Activated CD4-positive, alpha-beta T cell treated with anti-CD3 and anti-CD28 coated beads, Interleukin-2, Interleukin-6, amounts not matched to agents 100 ng/mL and 50 ng/mL, durations not matched to agents 16 hours and 8 hours (primary cell): ENCODE measurements around the gene PTRH1.
"Not testable (repeated sequence)": the region's sequence is repeated elsewhere in the genome, so short reads cannot be mapped to it uniquely, and the experiment has no call there.

Experiments
- DNase-seq: peaks from one replicate; pipeline ENCODE4 v3.0.0-alpha.2; 2020

Gene PTRH1

GRCh38 chr9:127715470-127716337 is at the start of gene PTRH1, which contains the start of gene TTC16:
PTRH1 (minus strand) TSS chr9:127715663; CDS start chr9:127715639, 24 bp downstream.
TTC16 (plus strand) TSS chr9:127716079; CDS start chr9:127716146, 67 bp downstream.
- peak; percentile 98 for DNase-seq

DNA sequence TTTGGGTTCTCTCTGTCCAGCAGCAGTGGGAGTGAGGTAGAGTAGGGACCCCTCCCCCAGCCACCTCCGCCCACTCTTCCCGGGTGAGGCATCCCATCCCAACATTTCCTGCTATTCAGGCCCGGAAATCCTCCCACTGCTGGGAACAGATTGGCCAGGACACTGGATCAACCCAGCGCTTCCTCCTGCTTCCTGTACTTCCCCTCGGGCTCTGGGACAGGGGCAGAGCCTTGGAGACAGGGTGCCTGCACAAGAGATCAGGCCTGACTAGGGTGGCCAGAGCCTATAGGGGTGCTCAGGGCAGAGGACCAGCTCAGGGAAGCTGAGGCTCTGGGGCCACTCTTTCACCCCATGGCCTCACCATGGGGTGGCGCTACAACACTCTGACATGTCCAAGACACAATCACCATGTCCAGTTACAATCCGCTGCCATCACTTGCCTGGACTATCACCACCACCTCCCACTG is 48.5 kb upstream of the PTRH1 start:
- DNase-seq = peak; percentile 30

DNA sequence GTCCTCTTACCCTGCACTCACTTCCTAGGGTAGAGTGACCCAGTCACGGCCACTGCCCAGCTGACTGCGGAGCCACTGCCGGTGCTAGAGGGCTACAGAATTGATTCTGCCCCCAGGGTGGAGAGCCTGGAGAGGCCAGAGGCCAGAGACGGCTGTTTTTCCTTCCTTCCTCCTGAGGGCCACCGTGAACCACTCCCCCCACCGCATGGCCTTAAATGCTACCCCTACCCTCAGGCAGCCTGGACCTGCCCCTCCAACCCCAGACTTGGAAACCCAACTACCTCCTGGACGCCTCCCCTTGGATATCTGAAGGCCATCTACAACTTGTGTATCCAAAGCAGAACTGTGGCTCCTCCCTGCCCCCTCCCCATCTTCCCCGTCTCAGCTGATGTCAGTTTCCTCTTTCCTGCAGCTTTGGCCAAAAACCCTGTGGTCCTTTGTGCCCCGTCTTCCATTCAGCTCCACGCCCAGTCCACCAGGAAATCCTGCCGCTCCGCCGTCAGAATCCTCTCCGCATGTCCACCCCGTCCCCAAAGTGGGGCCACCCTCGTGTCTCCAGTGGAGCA is 46.7 kb upstream of the PTRH1 start:
- DNase-seq = no peak

DNA sequence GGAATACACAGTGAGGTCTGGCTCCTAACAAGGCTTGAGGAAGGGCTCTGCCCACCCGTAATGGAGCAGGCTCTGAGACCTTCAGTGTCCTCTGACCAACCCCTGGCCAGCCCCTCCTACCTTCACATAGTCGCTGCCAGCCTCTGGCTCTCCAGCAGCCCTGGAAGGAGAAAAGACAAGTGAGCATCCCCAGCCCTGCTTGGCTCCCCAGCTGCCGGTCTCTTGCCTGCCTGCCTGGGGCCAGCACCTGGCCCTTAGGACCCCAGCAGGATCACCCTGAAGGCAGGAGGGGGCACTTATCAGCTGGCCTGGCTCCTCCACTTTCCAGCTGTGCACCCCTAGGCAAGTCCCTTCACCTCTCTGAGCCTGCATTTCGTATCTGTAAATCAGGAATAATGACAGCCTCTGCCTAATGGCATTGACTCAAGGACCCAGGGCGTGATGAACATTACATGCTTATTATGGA is 46.1 kb upstream of the PTRH1 start:
- no peak for DNase-seq

- DNase-seq = no peak
Observed at GRCh38 chr9:127761061-127761460, 45.6 kb upstream of the PTRH1 start.

- no peak for DNase-seq
Observed at GRCh38 chr9:127758843-127759242, 43.4 kb upstream of the PTRH1 start.

DNA sequence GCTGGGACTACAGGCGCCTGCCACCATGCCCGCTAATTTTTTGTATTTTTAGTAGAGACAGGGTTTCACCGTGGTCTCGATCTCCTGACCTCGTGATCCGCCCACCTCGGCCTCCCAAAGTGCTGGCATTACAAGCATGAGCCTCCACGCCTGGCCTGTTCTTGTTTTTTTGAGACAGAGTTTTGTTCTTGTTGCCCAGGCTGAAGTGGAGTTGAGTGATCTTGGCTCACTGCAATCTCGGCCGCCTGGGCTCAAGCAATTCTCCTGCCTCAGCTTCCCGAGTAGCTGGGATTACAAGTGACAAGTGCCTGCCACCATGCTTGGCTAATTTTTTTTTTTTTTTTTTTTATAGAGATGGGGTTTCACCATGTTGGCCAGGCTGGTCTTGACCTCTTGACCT is 41.3 kb upstream of the PTRH1 start:
- not testable (repeated sequence) for DNase-seq

DNA sequence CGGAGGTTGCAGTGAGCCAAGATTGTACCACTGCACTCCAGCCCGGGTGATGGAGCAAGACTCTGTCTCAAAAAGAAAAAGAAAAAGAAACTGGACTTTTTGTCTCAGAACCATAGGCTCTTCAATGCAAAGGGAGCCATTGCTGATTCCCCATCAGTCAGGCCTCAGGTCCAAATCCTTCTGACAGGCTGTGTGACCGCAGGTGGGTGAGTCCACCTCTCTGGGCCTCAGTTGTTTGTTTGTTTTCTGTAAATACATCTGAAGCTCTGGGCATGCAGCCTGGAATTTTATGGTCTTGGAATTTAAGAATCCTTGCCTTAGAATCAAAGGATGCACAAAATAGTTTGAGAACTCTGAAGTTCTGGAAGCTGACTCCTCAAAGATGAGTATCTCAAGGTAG is 40.8 kb upstream of the PTRH1 start:
- no peak for DNase-seq

- no peak for DNase-seq
Observed at GRCh38 chr9:127755061-127756060, 39.9 kb upstream of the PTRH1 start.

DNA sequence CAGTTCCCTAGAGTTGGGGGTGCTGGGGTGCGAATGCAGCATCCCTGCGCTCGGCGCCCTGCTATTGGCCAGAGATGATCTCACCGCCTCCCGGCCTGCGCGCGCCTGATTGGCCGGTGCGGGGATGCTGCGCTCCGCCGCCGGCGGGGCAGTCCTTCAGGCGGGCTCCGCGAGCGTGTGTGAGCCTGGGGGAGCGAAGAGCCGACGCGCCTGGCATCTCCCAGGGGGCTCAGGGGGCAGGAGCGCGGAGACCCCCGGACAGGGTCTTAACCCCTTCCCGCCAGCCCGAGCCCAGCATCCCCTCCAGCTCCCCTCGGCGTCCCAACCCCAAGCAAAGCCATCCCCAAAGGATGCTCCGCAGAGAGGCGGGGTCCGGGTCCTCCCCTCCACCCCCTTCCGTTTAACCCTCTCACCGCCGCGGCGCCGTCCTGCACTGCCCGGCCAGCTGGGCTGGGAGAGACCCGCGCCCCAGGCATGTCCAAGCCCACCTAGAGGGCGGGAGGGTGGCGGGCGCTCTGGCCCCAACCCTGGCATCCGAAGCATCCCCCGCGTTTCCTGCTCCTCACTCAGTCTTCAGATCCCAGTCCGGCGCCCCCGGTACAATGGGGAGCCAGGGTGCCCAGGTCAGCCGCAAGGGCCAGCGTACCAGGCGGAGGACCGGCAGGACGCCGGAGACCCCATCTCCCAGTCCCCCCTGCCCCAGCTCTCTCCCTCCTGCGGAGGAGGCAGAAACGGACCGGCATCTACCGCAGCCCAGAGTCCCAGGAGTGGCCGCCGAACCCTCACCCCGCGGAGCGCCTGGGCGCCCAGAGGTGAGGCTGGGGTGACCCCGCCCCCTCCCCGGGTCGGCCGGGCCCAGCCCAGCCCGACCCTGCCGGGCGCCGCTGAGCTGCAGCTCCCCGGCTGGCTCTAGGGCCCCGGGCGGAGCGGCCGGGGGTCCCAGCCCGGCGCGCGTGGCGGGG is 38.9 kb upstream of the PTRH1 start:
- DNase-seq = no peak

- DNase-seq = no peak
Observed at GRCh38 chr9:127753622-127754021, 38.2 kb upstream of the PTRH1 start.

DNA sequence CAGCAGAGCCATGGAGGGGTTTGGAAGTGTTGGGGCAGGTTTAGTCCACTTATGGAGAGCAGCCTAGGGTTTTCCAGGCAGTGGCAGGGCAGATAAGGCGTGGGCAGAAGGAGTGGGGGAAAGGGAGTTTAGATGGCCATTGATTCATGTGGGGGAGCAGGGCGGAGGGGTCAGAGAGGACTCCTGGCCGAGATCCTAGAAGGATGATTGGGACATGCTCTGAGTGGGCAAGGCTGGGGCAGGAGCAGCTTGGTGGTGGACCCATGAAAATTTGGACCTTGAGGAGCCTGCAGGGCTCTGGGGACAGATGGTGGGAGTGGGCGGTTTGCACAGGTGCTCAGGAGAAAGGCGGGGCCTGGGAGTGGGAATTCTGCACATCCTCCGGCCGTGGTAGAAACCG is 37.7 kb upstream of the PTRH1 start:
- DNase-seq = no peak

- no peak for DNase-seq
Observed at GRCh38 chr9:127751269-127752054, 36.0 kb upstream of the PTRH1 start.

- no peak for DNase-seq
Observed at GRCh38 chr9:127749090-127749787, 33.8 kb upstream of the PTRH1 start.

DNA sequence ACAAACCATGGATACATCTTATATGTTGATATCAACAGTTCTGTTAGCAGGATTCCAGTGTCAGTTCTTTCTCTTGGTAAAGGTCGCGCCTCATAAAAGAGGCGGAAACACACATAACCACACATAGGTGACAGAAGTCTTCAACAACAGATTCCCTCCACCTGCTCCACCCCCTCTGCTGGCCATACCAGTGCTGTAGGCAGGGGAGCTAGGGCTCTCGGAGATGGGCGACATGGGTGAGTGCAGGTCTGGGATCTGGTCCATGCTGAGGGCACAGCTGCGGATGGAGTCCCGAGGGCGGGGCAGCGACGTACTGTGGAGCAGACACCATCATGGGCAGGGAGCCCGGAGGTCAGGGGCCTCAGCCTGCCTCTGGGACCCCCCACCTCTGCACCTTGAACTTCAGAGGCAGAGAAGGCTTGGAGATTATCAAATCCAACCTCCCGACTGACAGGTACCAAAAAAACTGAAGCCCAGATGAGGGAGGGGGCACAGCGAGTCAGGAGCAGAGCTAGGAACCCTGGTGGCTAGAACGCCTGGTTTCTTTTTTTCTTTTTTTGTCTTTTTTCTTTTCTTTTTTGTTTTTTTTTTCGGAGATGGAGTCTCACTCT is 31.6 kb upstream of the PTRH1 start:
- no peak for DNase-seq

DNA sequence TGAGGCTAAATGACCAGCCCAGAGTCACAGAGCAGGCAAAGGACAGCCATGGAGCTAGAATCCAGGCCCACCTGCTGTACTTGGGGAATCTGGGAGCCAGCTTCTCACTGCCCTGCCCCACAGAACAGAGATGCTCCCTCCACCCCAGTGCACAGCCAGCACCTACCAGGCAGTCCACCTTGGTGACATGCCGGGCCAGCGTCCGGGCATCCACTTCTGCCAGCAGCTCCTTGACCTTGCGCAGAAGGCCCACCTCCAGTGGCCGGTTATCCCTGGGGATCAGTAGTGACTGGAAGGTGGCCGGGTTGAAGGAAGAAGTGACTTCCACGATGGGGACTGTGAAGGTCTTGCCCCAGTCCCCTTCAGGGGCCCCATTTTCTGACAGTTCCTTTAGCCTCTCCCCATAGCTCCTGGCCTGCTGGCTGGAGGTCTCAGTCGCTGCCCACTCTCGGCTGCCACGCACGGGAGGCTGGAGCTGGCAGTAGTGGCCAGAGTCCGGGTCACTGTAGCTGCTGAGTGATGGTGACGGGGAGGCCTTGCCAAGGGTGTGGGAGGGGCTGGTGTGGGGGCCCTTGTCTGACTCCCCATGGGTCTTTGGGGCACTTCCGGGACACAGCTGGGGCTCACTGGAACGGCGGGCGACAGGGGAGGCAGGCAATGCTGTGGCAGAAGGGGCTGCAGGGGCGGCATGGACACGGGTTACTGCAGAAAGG is 29.1 kb upstream of the PTRH1 start:
- DNase-seq = no peak

GRCh38 chr9:127742435-127743088 is 27.1 kb upstream of the PTRH1 start:
- DNase-seq = no peak

DNA sequence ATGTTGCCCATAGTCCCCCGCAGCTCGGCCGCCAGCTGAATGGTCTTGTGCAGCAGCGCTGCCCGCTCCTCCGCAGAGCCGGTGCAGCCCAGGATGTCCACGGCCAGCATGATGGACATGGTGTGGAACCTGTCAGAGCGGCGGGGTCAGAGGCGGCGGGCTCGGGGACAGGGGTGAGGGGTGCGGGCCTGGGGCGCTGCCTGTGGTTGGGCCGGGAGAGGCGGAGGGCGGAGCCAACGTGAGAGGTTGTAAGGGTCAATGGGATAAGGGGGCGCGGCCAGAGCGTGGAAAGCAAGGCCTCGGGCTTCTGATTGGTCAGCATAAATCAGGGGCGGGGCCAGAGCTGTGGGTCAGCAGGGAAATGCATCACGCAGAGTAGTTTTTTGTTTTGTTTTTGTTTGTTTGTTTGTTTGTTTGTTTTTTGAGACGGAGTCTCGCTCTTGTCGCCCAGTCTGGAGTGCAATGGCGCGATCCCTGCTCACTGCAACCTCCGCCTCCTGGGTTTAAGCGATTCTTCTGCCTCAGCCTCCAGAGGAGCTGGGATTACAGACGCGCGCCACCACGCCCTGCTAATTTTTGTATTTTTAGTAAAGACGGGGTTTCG is 26.5 kb upstream of the PTRH1 start:
- no peak for DNase-seq
